ENCODE measurements around the gene C1QTNF1.

C1QTNF1 gene

DNA sequence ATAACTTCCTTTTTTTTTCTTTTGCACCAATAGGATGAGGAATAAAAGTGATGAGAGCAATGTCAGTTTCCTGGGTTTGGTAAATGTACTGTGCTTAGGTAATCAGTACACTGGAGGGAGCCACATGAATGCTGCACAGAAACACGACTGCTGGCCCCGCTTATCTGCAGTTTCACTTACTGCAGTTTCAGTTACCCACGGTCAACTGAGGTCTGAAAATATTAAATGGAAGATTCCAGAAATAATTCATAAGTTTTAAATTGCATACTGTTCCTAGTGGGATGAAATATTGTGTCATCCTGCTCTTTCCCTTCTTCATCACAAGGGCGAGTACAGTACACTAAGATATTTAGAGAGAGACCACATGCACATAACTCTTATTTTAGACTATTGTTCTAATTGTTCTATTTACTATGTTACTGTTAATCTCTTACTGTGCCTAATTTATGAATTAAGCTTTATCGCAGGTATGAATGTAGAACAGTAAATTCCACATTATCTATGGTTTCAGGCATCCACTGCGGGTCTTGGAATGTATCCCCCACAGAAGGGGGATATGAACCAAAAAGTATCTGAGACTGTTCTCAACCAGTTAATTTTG, 37.8 kb upstream of the C1QTNF1 start:
- H3K27ac ChIP-seq (replicated peaks): peak overlapping the region; percentile 37
- no peaks in the 10 kb centered on the region for H3K27me3 ChIP-seq (ENCODE audit: insufficient read depth, poor library complexity, severe bottlenecking)
- DNase-seq (ENCODE audit: low read depth in 1 of 2, low spot score in 1 of 2): peak; percentile 57 to 70
- no peak overlapping the region; the same call in 1 of the 2 replicates for H3K4me3 ChIP-seq (replicated peaks; ENCODE audit: insufficient read depth, low read length)
- TF ChIP-seq SPI1 (IDR thresholded peaks at IDR 0.05; ENCODE audit: borderline replicate concordance, low read depth) (no peak), GABPA (IDR thresholded peaks at IDR 0.05; ENCODE audit: low read depth) (no peak), POLR2AphosphoS5 (IDR thresholded peaks at IDR 0.05; ENCODE audit: low read depth) (0 out of 2 replicates have a peak, but pooled peaks have one; percentile 28), CTCF (IDR thresholded peaks at IDR 0.05; ENCODE audit: insufficient read depth, low read length) (peak; percentile 12)
- TF ChIP-seq, protein P1, sequence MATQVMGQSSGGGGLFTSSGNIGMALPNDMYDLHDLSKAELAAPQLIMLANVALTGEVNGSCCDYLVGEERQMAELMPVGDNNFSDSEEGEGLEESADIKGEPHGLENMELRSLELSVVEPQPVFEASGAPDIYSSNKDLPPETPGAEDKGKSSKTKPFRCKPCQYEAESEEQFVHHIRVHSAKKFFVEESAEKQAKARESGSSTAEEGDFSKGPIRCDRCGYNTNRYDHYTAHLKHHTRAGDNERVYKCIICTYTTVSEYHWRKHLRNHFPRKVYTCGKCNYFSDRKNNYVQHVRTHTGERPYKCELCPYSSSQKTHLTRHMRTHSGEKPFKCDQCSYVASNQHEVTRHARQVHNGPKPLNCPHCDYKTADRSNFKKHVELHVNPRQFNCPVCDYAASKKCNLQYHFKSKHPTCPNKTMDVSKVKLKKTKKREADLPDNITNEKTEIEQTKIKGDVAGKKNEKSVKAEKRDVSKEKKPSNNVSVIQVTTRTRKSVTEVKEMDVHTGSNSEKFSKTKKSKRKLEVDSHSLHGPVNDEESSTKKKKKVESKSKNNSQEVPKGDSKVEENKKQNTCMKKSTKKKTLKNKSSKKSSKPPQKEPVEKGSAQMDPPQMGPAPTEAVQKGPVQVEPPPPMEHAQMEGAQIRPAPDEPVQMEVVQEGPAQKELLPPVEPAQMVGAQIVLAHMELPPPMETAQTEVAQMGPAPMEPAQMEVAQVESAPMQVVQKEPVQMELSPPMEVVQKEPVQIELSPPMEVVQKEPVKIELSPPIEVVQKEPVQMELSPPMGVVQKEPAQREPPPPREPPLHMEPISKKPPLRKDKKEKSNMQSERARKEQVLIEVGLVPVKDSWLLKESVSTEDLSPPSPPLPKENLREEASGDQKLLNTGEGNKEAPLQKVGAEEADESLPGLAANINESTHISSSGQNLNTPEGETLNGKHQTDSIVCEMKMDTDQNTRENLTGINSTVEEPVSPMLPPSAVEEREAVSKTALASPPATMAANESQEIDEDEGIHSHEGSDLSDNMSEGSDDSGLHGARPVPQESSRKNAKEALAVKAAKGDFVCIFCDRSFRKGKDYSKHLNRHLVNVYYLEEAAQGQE (IDR thresholded peaks at IDR 0.05; ENCODE audit: insufficient replicate concordance, low read depth): no peak

- H3K4me3 ChIP-seq (replicated peaks; ENCODE audit: insufficient read depth, low read length): no peak overlapping the region; the same call in 1 of the 2 replicates
Measured at GRCh38 chr17:78986649-78987328, 37.2 kb upstream of the C1QTNF1 start.

More at GRCh38 chr17:78986649-78987328, 37.2 kb upstream of the C1QTNF1 start:
- DNase-seq (ENCODE audit: low read depth in 1 of 2, low spot score in 1 of 2): peak; percentile 68 to 74
- Histone ChIP-seq H3K27ac (replicated peaks) (peak overlapping the region; percentile 37), H3K27me3 (ENCODE audit: insufficient read depth, poor library complexity, severe bottlenecking) (no peaks in the 10 kb centered on the region)
- TF ChIP-seq CTCF (IDR thresholded peaks at IDR 0.05; ENCODE audit: insufficient read depth, low read length) (no peak), SPI1 (IDR thresholded peaks at IDR 0.05; ENCODE audit: borderline replicate concordance, low read depth) (peak; percentile 33; the same call in 1 of the 2 replicates), GABPA (IDR thresholded peaks at IDR 0.05; ENCODE audit: low read depth) (no peak), POLR2AphosphoS5 (IDR thresholded peaks at IDR 0.05; ENCODE audit: low read depth) (0 out of 2 replicates have a peak, but pooled peaks have one; percentile 29)
- TF ChIP-seq, protein P1 (IDR thresholded peaks at IDR 0.05; ENCODE audit: insufficient replicate concordance, low read depth): no peak
